Lower leg skin (tissue), 3 donors: ENCODE measurements around the gene DIO3.

Experiments
- CTCF ChIP-seq, 3 donors: fragments of 450-650 bp; IDR thresholded peaks; one replicate each; pipeline ENCODE4 v1.5.1; 2016; ENCODE audit warnings: antibody characterized with exemption in 3 of 3, mild to moderate bottlenecking in 3 of 3, moderate library complexity in 2 of 3
- POLR2A ChIP-seq, 2 donors: fragments of 450-650 bp; IDR thresholded peaks; one replicate each; pipeline ENCODE4 v1.6.1; 2016 to 2017; ENCODE audit warnings: antibody characterized with exemption in 2 of 2, mild to moderate bottlenecking in 1 of 2, moderate library complexity in 1 of 2

GRCh38 chr14:101521978-101522377, 39.3 kb upstream of the DIO3 start:
- TF ChIP-seq POLR2A (IDR thresholded peaks at IDR 0.05) (no peak), CTCF (IDR thresholded peaks at IDR 0.05) (no peak)
